ENCODE results near the gene OIP5. TPM values are rescaled to one million over a fixed set of nuclear protein-coding genes. Genes with fewer than 3 reads are reported as not detected.

The OIP5 gene
- total and polyA plus RNA-seq, 9 of the 15 experiments (the other 6 are each of a cell fraction or from before 2014, with no cell fraction given): 8.3 to 54.8 (median 35.3) TPM

DNA sequence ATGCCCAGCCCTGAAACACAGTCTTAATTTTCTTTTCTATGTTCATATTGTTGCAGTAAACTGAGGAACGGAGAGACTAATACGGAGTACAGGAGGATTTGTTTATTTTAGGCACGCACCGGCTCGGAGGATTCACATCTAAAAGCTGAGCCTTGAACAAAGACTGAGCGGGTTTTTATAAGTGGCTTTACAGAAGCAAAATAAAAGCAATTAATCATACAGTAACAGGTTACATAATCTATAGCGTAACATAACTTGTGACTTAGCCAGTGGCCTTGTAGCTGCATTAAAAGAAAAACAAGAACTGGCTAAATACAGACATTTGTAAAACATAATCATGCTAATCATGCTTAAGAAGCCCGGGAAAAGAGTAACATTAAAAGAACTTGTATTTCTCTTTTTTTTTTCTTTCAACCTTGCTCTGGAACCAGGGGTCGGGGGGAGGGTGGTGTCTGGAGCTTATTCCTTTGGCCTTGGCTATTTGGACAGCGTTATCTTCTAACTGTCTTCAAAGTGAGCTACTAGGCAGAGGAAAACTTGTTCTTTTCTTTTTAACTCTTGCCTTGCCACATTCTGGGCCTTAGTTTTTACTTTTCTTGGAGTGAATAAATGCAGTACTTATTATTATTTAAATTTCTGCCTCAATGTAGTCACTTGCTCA lies 17.8 kb upstream of the OIP5 start:
- FAIRE-seq: no peak
- intact Hi-C loops (cut with micrococcal nuclease) (no loop called here), in situ Hi-C loops (cut with MboI) (no loop called here)
- TF ChIP-seq ZNF584 (CRISPR knock-in tag; IDR thresholded peaks at IDR 0.05; ENCODE audit: low read depth) (no peak), PRMT5 (CRISPR knock-in tag; IDR thresholded peaks at IDR 0.05) (no peak)
- TF ChIP-seq, protein P1, sequence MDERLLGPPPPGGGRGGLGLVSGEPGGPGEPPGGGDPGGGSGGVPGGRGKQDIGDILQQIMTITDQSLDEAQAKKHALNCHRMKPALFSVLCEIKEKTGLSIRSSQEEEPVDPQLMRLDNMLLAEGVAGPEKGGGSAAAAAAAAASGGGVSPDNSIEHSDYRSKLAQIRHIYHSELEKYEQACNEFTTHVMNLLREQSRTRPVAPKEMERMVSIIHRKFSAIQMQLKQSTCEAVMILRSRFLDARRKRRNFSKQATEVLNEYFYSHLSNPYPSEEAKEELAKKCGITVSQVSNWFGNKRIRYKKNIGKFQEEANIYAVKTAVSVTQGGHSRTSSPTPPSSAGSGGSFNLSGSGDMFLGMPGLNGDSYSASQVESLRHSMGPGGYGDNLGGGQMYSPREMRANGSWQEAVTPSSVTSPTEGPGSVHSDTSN (CRISPR knock-in tag; IDR thresholded peaks at IDR 0.05; ENCODE audit: low read depth): no peak
- TF ChIP-seq, protein P1 (tag; conservative IDR thresholded peaks at IDR 0.05; ENCODE audit: low read depth): peak; percentile 76
- Histone ChIP-seq H2AFZ (ENCODE audit: low read depth, low read length) (no peak overlapping the region), H3K4me2 (ENCODE audit: insufficient read depth, low read length) (no peak overlapping the region), H3K4me1 (replicated peaks in 1 of 2; ENCODE audit: control insufficient read depth in 2 of 2, insufficient read depth in 2 of 2, low read length in 2 of 2) (no peaks in the 10 kb centered on the region), H3K4me3 (no peak overlapping the region), H3K27ac (ENCODE audit: extremely low read depth, low read depth, low read length) (no peak overlapping the region), H3K9me1 (ENCODE audit: control insufficient read depth, insufficient read depth, low read length) (no peaks in the 10 kb centered on the region), H3K79me2 (ENCODE audit: control insufficient read depth, insufficient read depth, low read length) (0 out of 3 replicates have a peak, but pooled peaks cover 2% of the 10 kb centered on the region), H3K36me3 (ENCODE audit: control insufficient read depth, insufficient read depth, low read length) (peaks cover 83% of the 10 kb centered on the region), H4K20me1 (replicated peaks; ENCODE audit: control insufficient read depth, insufficient read depth, low read length) (no peaks in the 10 kb centered on the region), H3K27me3 (ENCODE audit: control insufficient read depth in 2 of 2, insufficient read depth in 2 of 2, low read length in 2 of 2) (no peaks in the 10 kb centered on the region), H3K9me3 (replicated peaks; ENCODE audit: control insufficient read depth, insufficient read depth, low read depth, low read length) (no peaks in the 10 kb centered on the region), H3K9ac (ENCODE audit: insufficient read depth in 1 of 2, low read depth in 2 of 2, low read length in 2 of 2) (no peak overlapping the region)
- WGBS (ENCODE audit: insufficient coverage, low coverage, missing lambda C conversion rate): 81% methylated on average over 10 of the region's 10 CpGs
- ChIA-PET CTCF (ENCODE audit: low intra/inter-chr PET ratio) (no interaction called here), POLR2A (interaction anchor here (1.0 to 1.7 kb wide), 2 partner anchors 17 to 24 kb away, joined by 5 to 12 read pairs; partner anchors contain the start of genes NUSAP1 and OIP5)
- BruUV-seq (replicated peaks): no TSS peak
- no peak for DNase-seq (ENCODE audit: extremely low read depth in 1 of 4, low spot score in 3 of 4)
- no peak for ATAC-seq

Measured in K562 (cell line).